Measurements from ENCODE around the gene PDZK1.

The PDZK1 gene

DNA sequence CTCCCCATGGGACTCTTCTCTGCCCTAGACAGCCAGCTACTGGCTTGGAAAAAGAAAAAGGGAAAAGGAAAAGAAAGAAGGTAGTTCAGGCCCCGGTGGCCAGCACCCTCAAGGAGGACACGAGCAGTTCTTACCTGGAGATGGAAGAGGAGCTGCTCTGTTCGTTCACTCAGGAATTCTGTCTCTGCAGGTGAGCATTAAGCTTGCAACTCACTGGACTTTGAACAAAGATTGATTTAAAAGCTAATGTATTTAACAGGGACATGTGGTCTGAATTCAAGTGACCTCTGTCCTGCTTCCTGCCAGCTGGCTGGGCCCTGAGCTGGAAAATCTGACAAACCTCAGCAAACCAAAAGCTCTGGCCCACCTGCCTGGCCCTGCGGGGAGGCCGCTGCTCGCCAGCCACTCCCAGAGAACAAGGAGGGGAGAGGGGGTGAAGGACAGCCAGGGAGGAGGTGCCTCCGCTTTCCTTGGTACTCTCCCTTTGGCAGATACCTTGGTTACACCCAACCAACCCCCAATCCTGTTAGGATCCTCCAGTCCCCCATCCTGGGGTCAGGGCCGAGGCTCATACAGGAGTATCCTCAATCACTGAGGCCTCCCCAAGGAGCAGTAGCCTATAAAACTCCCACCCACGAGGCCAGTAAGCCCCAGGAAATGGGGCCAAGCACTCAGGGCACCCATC is at the start of gene PDZK1:
TSS of gene PDZK1 (minus strand) at position 186 of the 685 bp plus-strand sequence. CDS start 19,347 bp downstream, outside the sequence.
- TF ChIP-seq, protein P1, sequence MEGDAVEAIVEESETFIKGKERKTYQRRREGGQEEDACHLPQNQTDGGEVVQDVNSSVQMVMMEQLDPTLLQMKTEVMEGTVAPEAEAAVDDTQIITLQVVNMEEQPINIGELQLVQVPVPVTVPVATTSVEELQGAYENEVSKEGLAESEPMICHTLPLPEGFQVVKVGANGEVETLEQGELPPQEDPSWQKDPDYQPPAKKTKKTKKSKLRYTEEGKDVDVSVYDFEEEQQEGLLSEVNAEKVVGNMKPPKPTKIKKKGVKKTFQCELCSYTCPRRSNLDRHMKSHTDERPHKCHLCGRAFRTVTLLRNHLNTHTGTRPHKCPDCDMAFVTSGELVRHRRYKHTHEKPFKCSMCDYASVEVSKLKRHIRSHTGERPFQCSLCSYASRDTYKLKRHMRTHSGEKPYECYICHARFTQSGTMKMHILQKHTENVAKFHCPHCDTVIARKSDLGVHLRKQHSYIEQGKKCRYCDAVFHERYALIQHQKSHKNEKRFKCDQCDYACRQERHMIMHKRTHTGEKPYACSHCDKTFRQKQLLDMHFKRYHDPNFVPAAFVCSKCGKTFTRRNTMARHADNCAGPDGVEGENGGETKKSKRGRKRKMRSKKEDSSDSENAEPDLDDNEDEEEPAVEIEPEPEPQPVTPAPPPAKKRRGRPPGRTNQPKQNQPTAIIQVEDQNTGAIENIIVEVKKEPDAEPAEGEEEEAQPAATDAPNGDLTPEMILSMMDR (conservative IDR thresholded peaks at IDR 0.05): no peak
- no peak within 1 kb of the TSS; the same call in 1 of the 2 replicates for H3K27ac ChIP-seq

- TF ChIP-seq, protein P1 (conservative IDR thresholded peaks at IDR 0.05): no peak
- H3K27ac ChIP-seq: no peak overlapping the region
These were observed 44.4 kb upstream of the PDZK1 start for GRCh38 chr1:145751491-145752037.

GRCh38 chr1:145750426-145750825 is 43.3 kb upstream of the PDZK1 start:
- no peak overlapping the region for H3K27ac ChIP-seq
- TF ChIP-seq, protein P1 (conservative IDR thresholded peaks at IDR 0.05): no peak

- TF ChIP-seq, protein P1 (conservative IDR thresholded peaks at IDR 0.05): no peak
- no peak overlapping the region for H3K27ac ChIP-seq
These were observed 40.5 kb upstream of the PDZK1 start for GRCh38 chr1:145747398-145748247.

- TF ChIP-seq, protein P1 (conservative IDR thresholded peaks at IDR 0.05): no peak
- H3K27ac ChIP-seq: peak overlapping the region; percentile 51
These were observed 33.1 kb upstream of the PDZK1 start for GRCh38 chr1:145740269-145740668.

GRCh38 chr1:145736191-145736590 is 29.0 kb upstream of the PDZK1 start:
- TF ChIP-seq, protein P1 (conservative IDR thresholded peaks at IDR 0.05): no peak
- no peak overlapping the region for H3K27ac ChIP-seq

DNA sequence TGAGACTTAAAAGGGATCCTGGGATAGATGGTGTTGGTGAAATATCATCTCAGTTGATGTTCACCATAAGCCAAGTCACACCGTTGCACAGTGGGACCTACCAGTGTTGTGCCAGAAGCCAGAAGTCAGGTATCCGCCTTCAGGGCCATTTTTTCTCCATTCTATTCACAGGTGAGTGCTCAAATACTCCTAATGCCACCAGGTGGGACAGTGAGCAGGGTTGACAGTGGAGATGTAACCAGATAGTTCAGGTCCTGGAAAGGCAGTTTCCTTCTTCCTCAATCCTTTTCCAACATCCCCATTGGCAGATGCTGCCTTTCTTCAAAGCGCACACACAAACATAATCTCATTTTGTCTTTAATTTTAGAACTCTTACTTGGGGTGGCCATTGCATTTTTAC is 23.7 kb upstream of the PDZK1 start:
- TF ChIP-seq, protein P1 (conservative IDR thresholded peaks at IDR 0.05): no peak; the same call in 1 of the 2 replicates
- no peak overlapping the region for H3K27ac ChIP-seq
